A673 (cell line): ENCODE data around the gene AARS2. TPM values are rescaled to one million over a fixed set of nuclear protein-coding genes. Genes with fewer than 3 reads are reported as not detected.
"Not testable (repeated sequence)": the region's sequence is repeated elsewhere in the genome, so short reads cannot be mapped to it uniquely, and the experiment has no call there.

ENCODE experiments used
- BruUV-seq: library from RNA; stranded (reverse); fragments of 400-500 nt; replicated peaks from 2 replicates; lab custom pipeline; 2021; lab: Mats Ljungman, UMichigan
- CTCF ChIA-PET: fragments of 300-600 bp; sonication (Branson Sonifier 250); formaldehyde crosslinking; loops from one replicate; lab custom pipeline; 2022; ENCODE audit warnings: antibody characterized with exemption; lab: Charles Lee
- POLR2A ChIA-PET: fragments of 300-600 bp; sonication (Branson Sonifier 250); formaldehyde crosslinking; loops from one replicate; lab custom pipeline; 2022; ENCODE audit warnings: antibody characterized with exemption; ENCODE audit not compliant: low non-redundant PET; lab: Charles Lee
- DNase-seq: peaks from one replicate; pipeline ENCODE4 v3.0.0-alpha.2; 2015; ENCODE audit warnings: low spot score
- H3K27ac ChIP-seq: fragments of 200-600 bp; sonication (generic); 2 replicates; pipeline ENCODE4 v1.5.1; 2016; ENCODE audit warnings: mixed run types, low read depth, mild to moderate bottlenecking, mixed read lengths, antibody characterized with exemption, low read length; ENCODE audit not compliant: poor library complexity, severe bottlenecking
- H3K27me3 ChIP-seq: fragments of 200-600 bp; sonication (generic); replicated peaks from 2 replicates; pipeline ENCODE4 v1.6.1; 2017; ENCODE audit warnings: mixed run types, low read depth, mild to moderate bottlenecking, mixed read lengths, antibody characterized with exemption, low read length; ENCODE audit not compliant: insufficient read depth, poor library complexity
- H3K36me3 ChIP-seq: fragments of 200-600 bp; sonication (generic); 2 replicates; pipeline ENCODE4 v1.6.1; 2016; ENCODE audit warnings: mixed run types, mild to moderate bottlenecking, mixed read lengths, antibody characterized with exemption, low read length; ENCODE audit not compliant: insufficient read depth, poor library complexity, severe bottlenecking
- H3K4me1 ChIP-seq: fragments of 200-600 bp; sonication (generic); 2 replicates; pipeline ENCODE4 v1.6.1; 2017; ENCODE audit warnings: mixed run types, mild to moderate bottlenecking, mixed read lengths, antibody characterized with exemption, low read length; ENCODE audit not compliant: insufficient read depth, poor library complexity, severe bottlenecking
- H3K4me3 ChIP-seq: fragments of 200-600 bp; sonication (generic); 2 replicates; pipeline ENCODE4 v1.5.1; 2016; ENCODE audit warnings: low read depth, mixed run types, mild to moderate bottlenecking, mixed read lengths, low read length; ENCODE audit not compliant: poor library complexity, severe bottlenecking
- H3K9me3 ChIP-seq: fragments of 200-600 bp; sonication (generic); 2 replicates; pipeline ENCODE4 v1.6.1; 2016; ENCODE audit warnings: mixed run types, low read depth, mild to moderate bottlenecking, mixed read lengths, antibody characterized with exemption, low read length; ENCODE audit not compliant: poor library complexity, severe bottlenecking
- CTCF ChIP-seq: fragments of 300-800, 200-600 bp; sonication (generic); conservative IDR thresholded peaks from 2 replicates; pipeline ENCODE4 v1.5.1; 2017; ENCODE audit warnings: low read depth, mild to moderate bottlenecking, antibody characterized with exemption, low read length, moderate library complexity, mixed read lengths
- EZH2 ChIP-seq: fragments of 200-600 bp; sonication (generic); IDR thresholded peaks from 2 replicates; pipeline ENCODE4 v1.6.1; 2017; ENCODE audit warnings: borderline replicate concordance, low read depth, mild to moderate bottlenecking, mixed read lengths, antibody characterized with exemption, low read length; ENCODE audit not compliant: poor library complexity, severe bottlenecking
- intact Hi-C: fragments of 100-400 bp; cut with micrococcal nuclease; formaldehyde crosslinking; loops from one replicate; pipeline ENCODE4 v1.10.0; 2022; ENCODE audit not compliant: unreplicated experiment
- total RNA-seq: library from RNA; stranded (reverse); gene quantifications from 2 replicates; pipeline ENCODE4 v1.2.3, GENCODE V29; 2021

Gene AARS2
- total RNA-seq, 1 experiment from 2014 or later: 25.0 TPM

- Histone ChIP-seq H3K4me3 (no peak overlapping the region), H3K4me1 (no peaks in the 10 kb centered on the region), H3K36me3 (no peaks in the 10 kb centered on the region), H3K27me3 (peaks cover 26% of the 10 kb centered on the region), H3K9me3 (no peaks in the 10 kb centered on the region), H3K27ac (no peak overlapping the region)
- POLR2A ChIA-PET: no interaction called here
- TF ChIP-seq EZH2: no peak
- TF ChIP-seq CTCF: no peak
- no peak for DNase-seq
- BruUV-seq: no TSS peak
- CTCF ChIA-PET: interaction anchor here (0.6 kb wide), 1 partner anchor 152 kb away, joined by 8 read pairs; no protein-coding TSS in a partner anchor
- intact Hi-C loops: no loop called here
Measured at GRCh38 chr6:44321210-44321609, 8.1 kb upstream of the AARS2 start.

- H3K9me3 ChIP-seq, CTCF ChIA-PET, H3K36me3 ChIP-seq, BruUV-seq, intact Hi-C loops, POLR2A ChIA-PET, H3K27ac ChIP-seq, H3K4me1 ChIP-seq, DNase-seq, H3K4me3 ChIP-seq: not testable (repeated sequence)
- H3K27me3 ChIP-seq: peaks cover 26% of the 10 kb centered on the region
Measured at GRCh38 chr6:44317136-44317631, 4.0 kb upstream of the AARS2 start.

GRCh38 chr6:44316481-44316880 lies 3.3 kb upstream of the AARS2 start:
- Histone ChIP-seq H3K9me3 (no peaks in the 10 kb centered on the region), H3K4me3 (no peak overlapping the region), H3K27me3 (peaks cover 26% of the 10 kb centered on the region), H3K4me1 (peaks cover 6% of the 10 kb centered on the region), H3K27ac (no peak overlapping the region), H3K36me3 (peaks cover 5% of the 10 kb centered on the region)
- BruUV-seq: no TSS peak
- intact Hi-C loops: no loop called here
- DNase-seq: no peak
- ChIA-PET POLR2A (no interaction called here), CTCF (no interaction called here)
- TF ChIP-seq CTCF: no peak
- TF ChIP-seq EZH2: no peak

GRCh38 chr6:44315951-44316350 lies 2.8 kb upstream of the AARS2 start:
- no peak for TF ChIP-seq CTCF
- no peak for TF ChIP-seq EZH2
- intact Hi-C loops: no loop called here
- H3K9me3 ChIP-seq: no peaks in the 10 kb centered on the region
- H3K4me1 ChIP-seq: peaks cover 6% of the 10 kb centered on the region
- CTCF ChIA-PET: no interaction called here
- DNase-seq: no peak
- BruUV-seq: no TSS peak
- POLR2A ChIA-PET: no interaction called here
- H3K27ac ChIP-seq: no peak overlapping the region
- H3K4me3 ChIP-seq: no peak overlapping the region
- H3K36me3 ChIP-seq: peaks cover 10% of the 10 kb centered on the region
- peaks cover 21% of the 10 kb centered on the region for H3K27me3 ChIP-seq
